HG02970 (cell line): Measurements from ENCODE around the gene TMEM235.
"Not testable (repeated sequence)": the region's sequence is repeated elsewhere in the genome, so short reads cannot be mapped to it uniquely, and the experiment has no call there.

ENCODE experiments used
- ATAC-seq: cut with Tn5 transposase; IDR thresholded peaks from one replicate; pipeline ENCODE4 v1.9.1; 2021; ENCODE audit warnings: mild to moderate bottlenecking, moderate library complexity, moderate number of reproducible peaks; ENCODE audit not compliant: unreplicated experiment, low FRiP score

TMEM235 gene

DNA sequence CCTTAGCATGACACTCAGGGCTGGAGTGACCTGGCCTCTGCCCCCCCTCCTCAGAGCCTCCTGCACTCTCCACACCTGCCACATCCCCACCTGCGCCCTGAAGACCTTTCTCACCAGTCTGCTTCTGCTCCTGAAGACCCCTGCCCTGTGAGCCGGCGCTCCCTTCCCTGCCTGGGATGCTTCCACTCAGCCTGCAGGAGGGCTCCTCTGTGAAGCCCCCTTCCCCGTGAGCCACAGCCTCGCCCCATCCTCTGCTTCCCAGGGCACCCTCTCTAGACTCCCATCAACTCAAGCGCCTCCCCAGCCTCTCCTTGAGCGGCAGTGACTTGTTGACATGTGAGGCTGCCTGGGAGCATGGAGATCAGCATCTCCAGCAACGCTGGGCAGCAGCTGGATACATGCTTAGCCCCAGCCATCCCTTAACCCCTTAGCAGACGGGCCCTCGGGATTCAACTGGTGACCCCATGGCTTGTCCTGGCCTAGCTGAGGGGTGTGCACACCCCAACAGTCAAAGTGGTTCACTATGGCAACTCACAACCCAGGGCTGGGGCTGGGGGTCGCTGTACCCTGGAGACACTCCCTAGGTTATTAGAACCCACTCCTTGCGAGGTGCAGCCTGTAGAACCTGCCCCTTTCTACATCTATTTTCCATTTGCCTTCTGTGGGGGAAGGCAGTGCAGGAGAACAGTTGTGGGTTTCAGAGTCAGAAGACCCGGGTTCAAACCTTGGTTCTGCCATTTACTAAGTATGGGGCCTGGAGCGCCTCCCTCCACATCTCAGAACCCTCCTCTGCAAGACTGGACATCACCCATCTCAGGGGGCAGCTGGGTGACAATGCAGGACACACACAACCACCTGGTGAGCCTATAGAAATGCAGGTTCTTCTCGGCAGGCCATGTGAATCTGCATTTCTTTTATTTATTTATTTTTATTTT, 21.5 kb downstream of the TMEM235 start:
- ATAC-seq: no peak

DNA sequence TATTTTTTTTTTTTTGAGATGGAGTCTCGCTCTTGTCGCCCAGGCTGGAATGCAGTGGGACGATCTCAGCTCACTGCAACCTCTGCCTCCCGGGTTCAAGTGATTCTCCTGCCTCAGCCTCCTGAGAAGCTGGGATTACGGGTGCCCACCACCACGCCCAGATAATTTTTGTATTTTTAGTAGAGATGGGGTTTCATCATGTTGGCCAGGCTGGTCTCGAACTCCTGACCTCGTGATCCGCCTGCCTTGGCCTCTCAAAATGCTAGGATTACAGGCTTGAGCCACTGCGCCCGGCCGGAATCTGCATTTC, 22.2 kb downstream of the TMEM235 start:
- not testable (repeated sequence) for ATAC-seq

DNA sequence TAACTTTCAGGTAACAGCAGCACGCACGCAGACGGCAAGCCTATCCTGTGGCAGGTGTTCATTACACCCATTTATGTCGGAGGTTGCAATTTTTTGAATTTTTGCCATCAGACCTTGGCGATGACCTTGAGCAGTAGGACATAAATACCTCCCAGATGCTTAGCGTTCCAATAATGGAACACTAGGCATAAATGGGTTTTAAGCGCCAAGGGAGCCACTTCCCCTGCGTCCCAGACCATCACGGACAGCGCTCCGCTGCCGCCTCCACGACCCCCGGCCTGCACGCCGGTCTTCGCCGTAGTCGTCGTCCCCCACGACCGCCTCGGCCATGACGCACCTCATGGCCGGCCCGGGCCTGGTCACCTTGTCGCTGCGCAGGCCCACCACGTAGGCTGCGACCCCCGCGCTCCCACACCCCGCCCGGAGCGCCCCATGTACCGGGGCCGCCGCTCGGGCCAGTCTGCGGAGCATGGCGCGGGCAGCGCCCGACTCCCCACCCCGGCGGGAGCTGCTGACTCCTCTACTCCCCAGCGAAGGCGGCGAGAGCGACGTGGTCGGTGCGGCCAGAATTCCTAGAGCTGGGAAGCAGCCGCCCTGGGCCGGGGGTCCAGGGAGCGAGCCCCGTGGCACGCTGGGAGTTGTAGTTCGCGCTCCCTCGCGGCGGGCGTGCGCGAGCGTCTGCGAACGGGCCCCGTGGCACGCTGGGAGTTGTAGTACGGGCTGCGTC, 22.7 kb downstream of the TMEM235 start:
- peak; percentile 41 for ATAC-seq

DNA sequence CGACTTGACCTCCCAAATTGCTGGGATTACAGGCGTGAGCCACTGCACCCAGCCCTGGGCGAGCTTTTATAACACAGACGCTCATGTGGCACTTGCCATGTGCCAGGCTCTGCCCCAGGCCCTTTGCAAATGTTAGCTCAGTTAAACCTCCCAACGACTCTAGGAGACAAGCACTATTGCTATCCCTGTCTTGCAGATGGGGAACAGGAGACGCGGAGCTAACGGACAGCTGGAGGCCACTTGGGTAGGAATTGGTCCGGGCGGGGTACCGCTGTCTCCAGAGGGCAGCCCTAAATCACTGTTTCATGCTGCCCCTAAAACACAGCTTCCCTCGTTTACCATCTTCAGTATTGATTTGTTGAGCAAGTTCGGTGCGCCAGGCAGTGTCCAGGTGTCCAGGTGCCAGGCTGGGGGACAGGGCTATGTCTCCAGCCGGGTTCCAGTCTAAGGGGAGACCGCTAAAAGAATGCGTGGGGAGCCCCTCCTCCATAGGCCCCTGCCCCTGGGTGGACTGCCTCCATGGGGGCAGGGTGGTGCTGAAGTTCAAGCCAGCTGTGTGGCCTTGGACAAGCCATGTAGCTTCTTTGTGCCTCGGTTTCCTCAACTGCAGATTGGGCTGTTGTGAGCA, 23.7 kb downstream of the TMEM235 start:
- no peak for ATAC-seq

DNA sequence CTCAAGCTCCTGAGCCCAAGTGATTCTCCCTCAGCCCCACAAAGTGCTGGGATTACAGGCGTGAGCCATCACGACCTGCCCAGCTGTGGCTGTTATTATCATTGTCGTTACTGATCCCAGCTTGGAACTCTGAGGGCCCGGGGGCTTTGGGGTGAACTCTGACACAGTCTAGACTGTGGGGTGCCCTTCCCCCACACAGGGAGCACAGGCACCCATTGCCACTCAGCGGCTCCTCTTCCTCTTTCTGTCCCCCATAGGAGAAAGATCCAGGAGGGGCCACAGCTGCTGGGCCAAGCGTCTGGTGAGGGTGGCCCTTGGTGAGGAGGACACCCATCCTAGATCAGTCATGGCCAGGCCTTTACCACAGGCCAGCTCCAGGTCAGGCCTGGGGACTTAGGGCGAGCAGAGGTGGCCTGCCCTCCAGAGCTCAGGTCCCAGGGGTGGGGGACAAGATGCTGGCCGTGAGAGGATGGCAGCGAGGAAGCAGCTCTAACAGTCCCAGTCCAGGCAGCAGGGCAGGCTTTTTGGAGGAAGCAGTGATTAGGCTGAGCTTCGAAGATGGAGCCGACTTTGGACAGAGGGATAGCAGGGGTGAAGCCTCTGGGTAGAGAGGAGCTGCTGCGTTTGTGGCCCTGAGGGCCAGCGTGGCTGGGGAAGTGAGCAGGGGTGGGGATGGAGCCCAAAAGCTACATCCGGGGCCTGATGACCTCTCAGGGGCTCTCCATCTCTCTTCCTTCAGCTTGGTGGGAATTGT, 24.7 kb downstream of the TMEM235 start:
- ATAC-seq: no peak

DNA sequence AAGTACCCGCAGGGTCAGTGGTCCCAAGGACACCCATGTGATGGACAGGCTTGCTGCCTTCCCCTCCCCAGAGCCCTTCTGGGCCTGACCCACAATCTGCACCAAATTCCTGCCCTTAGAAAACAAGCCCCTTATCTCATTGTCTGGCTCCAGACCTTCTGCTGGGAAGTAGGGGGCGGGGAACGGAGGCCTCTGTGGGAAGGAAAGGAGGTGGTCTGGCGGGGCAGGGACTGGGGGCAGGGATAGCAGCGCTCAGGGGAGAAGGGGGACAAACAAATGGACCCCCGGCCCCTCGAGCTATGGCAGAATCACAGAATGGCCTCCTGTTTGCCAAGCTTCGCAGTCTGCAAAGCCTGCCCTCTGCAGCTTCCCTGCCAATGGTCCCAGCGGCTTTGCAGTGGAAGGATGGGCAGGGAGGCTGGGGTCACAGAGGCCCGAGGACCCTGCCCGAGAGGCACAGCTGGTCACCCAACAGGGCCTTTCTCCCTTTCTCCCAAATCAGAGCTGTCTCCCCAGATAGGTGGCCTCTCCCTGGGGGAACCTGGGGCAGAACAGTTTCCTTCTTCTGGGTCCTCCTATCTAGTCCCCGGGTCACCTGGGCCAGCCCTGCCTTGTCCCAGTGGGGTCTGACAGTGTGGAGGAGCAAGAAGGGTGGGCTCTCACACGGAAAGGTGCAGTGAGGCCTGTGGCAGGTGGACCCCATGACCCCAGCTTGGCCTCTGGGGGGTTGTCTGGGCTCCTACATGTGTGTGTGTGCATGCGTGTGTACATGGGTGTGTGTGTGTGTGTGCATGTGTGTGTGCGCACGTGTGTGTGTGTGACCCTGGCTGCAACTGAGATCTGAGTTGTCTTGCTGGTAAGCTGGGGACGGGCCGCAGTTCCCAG, 25.5 kb downstream of the TMEM235 start:
- ATAC-seq: no peak

DNA sequence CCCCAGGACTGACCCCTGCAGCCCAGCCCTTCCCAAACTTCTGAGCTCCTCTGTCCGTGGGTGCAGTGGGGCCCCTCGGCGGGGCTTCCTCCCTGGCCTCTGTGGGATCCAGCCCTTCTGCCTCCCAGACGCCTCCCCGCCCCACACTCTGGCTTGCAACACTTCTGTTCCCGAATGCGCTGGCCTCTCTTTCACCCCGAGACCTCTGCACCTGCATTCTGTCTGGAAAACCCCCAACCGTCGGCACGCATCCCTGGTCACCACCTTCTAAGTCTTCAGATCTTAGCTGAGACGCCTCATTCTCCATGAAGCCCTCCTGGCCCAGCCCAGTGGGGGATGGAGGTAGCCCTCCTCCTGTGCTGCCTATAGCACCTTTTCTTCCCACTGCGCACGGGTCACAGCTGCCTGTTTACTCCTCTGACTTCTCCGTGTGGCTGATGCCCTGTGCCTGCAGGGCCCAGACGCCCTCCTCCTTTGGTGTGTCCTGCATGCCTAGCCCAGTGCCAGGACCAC, 26.4 kb downstream of the TMEM235 start:
- no peak for ATAC-seq

DNA sequence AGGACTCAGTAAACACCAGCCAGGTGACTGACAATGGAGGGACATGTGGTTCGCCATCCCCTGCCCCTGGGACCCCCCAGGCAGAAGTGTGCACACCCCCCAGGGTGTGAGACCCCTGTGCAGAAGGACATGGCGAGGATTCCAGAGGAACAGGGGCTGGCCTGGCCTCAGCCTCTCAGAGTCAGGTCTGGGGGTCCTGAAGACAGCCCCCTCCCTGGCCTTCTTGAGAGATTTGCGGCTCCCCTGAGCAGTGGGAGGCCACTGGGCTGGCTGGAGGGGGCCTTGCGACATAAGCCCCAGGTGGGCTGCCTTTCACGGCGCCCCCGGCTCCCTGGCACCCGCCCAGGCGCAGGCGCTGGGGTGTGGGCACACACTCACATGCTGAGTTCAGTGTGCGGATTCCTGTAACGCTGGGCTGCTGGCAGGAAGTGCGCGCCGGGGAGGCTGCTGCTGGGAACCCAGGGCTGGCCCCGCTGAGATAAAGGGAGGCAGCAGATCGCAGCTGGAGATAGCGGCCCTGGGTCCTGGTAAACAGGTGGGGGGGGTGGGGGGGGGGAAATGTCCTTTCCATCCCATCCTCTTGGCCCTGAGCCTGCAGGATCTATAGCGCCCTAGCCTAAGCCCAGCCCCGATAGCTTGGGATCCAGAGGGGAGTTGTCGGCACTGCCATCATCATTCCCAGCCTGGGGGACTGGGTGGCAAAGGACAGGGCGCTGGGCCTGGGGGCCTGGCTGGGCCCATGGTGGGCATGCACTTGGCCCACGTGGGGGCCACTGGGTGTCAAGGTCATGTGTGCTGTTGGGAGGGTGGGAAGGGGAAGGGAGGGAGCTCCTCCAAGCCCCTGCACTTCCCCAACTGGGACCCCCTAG, 27.1 kb downstream of the TMEM235 start:
- no peak for ATAC-seq

DNA sequence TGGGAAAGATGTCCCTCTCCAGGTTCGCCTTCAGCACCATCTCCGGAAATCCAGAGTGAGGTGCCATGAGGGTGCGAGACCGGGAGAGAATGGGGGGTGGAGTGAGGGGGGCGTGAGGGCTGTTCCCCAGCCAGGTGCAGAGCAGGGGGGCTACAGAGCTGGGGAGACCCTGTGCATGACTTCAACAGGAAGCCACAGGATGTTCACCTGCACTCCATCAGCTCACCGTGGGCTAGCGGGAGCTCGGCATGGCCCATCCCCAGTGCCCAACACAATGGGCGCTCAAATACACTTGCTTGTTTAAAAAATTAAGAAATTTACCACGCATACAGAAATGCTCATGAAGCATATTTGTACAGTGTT, 27.7 kb downstream of the TMEM235 start:
- ATAC-seq: no peak

DNA sequence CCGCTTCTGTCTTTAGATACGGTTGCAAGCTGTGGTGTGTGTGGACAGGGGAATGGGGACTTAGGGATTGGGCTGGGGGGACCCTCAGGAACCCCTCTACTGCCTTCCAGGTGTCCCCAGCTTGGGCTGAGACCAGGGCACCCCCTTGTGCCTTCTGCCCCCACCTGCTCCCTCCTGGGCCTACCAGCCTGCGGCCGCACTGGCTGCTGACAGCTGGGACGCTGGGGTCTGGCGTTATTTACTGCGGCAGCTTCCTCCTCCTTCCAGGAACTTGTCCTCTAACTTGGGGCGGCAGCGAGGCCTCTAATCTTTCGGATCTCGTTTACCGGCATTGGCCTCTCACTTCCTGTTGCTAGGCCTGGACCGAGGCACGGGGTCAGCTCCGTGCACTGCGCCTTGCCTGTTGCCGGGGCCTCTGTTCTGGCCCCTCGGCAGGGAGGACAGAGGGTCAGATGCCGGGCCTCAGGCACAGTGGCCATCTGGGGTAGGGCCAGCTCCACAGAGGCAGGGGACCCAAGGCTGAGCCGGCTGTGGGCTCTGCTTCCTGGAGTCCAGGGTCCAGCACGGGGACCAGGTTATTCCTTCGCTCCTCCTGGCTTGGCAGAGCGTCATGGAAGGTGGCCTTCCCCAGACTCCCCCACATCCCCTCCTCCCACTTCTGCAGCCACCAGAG, 31.8 kb downstream of the TMEM235 start:
- ATAC-seq: no peak

DNA sequence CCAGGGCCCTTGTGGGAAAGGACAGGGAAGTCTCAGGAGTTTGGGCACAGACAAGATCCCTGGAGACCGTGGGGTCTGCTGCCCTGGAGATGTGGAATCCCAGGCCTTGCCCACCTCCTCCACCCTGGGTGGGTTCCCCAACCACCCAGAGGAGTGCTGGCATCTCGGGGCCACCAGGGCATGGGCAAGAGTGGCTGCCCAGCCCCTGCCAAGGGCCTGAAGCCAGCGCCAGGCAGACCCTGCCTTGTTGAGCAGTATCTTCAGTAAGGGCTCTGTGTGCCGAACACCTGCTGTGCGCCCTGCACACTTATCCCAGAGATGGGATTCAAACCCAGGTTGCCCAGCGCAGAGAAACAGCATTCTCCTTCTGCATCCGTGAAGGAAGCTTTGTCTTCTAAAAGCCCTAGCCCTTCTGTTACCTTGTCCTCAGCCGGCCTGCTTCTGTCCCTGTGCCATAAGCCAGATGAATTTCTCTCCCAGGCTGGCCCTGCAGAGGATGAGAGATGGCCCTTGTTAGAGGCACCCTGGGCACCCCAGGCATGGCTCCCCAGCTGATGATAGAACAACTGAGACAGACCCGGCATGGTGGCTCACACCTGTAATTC, 32.4 kb downstream of the TMEM235 start:
- no peak for ATAC-seq

DNA sequence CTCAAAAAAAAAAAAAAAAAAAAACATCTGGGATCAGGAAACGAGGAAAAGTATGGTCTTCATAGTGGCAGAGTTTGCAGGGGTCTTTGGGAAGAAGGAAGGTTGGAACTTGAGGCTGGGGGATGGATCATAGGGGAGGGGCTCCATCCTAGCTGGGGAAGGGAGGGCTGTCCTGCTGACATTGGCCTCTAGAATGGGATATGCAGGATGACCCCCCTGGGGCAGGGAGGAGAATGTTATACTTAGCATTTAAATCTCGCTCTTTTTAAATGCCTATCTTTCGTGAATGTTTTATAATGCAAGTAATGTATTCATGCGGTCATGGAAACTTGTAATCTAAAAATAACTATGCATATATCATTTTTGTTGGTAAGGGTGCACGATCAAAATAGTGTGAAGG, 33.2 kb downstream of the TMEM235 start:
- no peak for ATAC-seq

DNA sequence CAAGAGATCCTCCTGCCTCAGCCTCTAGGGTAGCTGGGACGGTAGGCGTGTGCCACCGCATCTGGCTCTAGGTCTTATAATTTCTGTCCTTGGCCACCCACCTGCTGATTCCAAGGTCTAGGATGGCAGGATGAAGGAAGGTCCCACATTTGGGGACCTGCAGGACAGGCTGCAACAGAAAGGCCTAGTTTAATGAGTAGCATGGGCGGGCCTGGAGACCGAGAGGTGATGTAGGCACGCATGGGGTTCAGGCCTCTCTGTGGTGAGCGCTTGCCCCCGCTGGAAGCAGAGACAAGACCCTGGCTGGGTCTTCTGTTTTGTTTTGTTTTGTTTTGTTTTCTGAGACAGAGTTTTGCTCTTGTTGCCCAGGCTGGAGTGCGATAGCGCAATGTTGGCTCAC, 33.7 kb downstream of the TMEM235 start:
- no peak for ATAC-seq

DNA sequence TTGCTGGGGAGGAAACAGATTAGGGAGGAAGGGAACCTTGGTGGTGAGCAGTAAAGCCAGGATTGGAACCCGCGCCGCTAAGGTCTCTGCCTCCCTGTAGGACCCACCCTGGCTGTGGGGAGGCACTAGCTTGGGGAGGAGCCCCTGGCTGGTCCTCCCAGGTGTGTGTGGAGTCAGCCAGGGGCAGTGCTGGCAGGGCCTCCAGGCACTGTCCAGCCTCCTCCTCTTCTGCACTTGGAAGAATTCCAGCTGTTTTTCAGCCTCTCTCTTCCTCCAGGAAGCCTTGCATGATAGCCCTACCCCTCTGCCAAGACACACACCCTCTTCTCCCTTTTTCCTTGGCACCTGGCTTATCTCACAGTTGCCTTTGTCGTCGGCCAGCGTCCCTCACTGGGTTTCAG, 34.8 kb downstream of the TMEM235 start:
- ATAC-seq: no peak

DNA sequence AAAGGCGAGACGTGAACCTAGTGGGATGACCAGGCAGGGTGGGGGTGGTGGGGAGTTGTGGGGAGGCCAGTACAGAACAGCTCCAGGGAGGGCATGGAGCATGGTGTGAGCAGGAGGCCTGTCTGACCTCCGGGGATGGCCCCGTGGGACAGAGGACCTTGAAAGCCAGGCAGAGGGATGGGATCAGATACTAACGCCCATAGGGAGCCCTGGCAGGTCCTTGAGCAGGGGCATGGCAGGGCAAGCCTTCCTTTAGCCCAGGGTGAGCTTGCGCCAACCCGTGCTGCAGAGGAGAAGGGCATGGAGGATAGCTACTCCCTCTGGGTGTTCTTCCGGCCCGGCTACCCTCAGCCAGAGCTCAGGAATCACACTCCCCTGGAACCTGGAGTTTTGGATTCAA, 35.3 kb downstream of the TMEM235 start:
- ATAC-seq: no peak

DNA sequence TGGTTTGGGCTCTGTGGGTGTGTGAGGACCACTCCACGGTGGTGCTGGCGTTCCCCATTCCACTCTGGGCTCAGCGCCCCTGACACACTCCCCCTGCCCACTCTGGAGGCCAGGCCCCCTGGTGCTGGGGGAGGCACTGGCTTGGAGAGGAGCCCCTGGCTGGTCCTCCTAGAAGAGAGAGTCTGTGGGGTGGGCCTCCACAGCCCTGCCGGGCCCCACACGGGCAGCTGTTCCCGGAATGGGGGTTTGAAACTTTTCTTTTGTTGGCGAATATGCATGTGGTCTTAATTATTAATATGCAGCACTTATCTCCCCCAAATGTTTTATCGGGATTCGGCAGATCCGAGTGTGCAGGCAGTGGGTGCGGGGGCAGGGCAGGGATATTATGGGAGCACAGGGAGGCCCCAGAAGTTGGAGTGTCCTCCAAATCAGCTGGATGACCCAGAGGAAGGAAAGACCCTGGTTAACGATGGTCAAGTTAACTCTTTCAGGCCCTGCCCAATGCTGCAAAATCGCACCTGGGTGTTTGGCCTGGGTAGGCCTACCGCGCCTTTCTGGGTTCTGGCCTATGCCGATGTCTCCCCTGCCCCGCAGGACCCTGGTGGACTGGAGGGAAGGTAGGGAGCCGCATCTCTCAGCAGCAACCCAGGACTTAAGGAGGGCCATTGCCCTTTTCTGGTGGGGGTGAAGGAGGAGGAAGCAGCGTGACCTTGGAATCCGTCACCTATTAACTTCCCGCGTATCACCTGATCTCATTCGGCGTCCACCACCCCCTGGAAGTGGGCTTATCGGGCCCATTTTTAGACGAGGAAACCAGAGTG, 36.0 kb downstream of the TMEM235 start:
- no peak for ATAC-seq
